ENCODE data around the gene PAQR6.

DNA sequence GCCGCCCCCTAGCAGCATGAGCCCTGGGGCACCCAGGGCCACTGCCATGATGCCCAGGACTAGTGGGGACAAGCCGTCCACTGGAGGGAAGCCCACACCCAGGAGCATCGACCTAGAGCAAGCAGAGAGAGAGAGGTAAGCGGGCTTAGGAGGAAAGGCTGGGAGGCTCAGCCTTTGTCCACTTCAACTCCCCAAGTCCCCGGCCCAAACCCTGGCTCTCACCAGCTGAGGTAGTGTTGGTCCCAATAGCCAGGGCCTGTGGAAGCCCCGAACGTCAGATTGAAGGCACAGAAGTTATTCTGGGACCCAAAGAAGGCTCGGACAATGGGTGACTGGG, 45.2 kb upstream of the PAQR6 start:
- TF ChIP-seq CTCF (IDR thresholded peaks at IDR 0.05) (no peak), POLR2A (IDR thresholded peaks at IDR 0.05) (no peak), EP300 (IDR thresholded peaks at IDR 0.05) (no peak)

Data from upper lobe of left lung (tissue), 4 donors.